ENCODE measurements around the gene NEU4.
A peak's percentile ranks its signal among the peaks of the same experiment; 100 is the strongest.

NEU4 gene

DNA sequence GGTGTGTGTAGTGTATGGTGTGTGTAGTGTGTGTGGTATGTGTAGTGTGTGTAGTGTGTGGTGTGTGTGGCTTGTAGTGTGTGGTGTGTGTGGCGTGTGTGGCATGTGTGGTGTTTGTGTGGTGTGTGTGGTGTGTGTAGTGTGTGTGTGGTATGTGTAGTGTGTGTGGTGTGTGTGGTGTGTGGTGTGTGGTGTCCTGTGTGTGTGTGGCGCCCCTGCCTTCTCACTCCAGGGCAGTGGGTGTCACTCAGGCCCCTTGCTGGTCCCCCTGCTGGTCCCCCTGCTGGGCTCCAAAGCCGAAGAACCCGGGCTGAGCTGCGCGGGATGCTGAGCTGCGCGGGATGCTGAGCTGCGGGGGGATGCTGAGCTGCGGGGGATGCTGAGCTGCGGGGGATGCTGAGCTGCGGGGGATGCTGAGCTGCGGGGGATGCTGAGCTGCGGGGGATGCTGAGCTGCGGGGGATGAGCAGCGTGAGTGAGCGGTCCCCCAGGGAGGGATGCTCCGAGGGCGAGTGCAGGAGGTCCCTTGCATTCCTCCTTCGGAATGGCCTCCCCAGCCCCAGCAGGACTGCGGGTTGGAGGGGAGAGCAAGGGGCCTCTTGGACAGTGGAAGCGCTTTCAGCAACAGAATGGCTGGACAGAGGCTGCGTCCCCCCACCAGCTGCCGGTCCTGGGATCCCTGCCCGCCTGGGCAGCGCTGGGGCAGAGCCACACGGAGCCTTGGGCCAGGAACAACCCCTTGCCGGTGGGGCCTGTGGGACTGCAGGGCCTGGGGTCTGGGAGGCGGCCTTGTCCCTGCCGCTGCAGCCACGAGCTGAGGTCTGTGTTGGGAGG is 57.2 kb downstream of the NEU4 start:
- peak in 1 of 5 experiments; percentile 62 for DNase-seq

Measured in T-helper 2 cell (primary cell).